HEK293 (cell line): ENCODE results near the gene RAB28.

ENCODE experiments used
- PATZ1 ChIP-seq: fragments of 450-650 bp; formaldehyde crosslinking; IDR thresholded peaks from 2 replicates; pipeline ENCODE4 v1.5.1; 2016; ENCODE audit warnings: missing biosample characterization, missing genetic modification characterization
- PRDM6 ChIP-seq: fragments of 450-650 bp; formaldehyde crosslinking; IDR thresholded peaks from 2 replicates; pipeline ENCODE4 v1.5.1; 2017; ENCODE audit warnings: missing biosample characterization, missing genetic modification characterization
- SP7 ChIP-seq: fragments of 450-650 bp; formaldehyde crosslinking; IDR thresholded peaks from 2 replicates; pipeline ENCODE4 v1.5.1; 2016; ENCODE audit warnings: missing biosample characterization, missing genetic modification characterization
- ZBTB10 ChIP-seq: fragments of 450-650 bp; formaldehyde crosslinking; IDR thresholded peaks from 2 replicates; pipeline ENCODE4 v1.5.1; 2016; ENCODE audit warnings: missing biosample characterization, missing genetic modification characterization
- ZBTB17 ChIP-seq: fragments of 450-650 bp; formaldehyde crosslinking; IDR thresholded peaks from 2 replicates; pipeline ENCODE4 v1.5.1; 2016; ENCODE audit warnings: missing biosample characterization, missing genetic modification characterization
- ZBTB26 ChIP-seq: fragments of 450-650 bp; formaldehyde crosslinking; optimal IDR thresholded peaks from 2 replicates; pipeline ENCODE3; 2016; ENCODE audit warnings: missing biosample characterization, mild to moderate bottlenecking, missing genetic modification characterization
- ZBTB8A ChIP-seq: fragments of 450-650 bp; formaldehyde crosslinking; IDR thresholded peaks from 2 replicates; pipeline ENCODE4 v1.5.1; 2016; ENCODE audit warnings: missing biosample characterization, missing genetic modification characterization
- ZFP41 ChIP-seq: fragments of 450-650 bp; formaldehyde crosslinking; IDR thresholded peaks from 2 replicates; pipeline ENCODE4 v1.5.1; 2016; ENCODE audit warnings: missing biosample characterization, missing genetic modification characterization, borderline replicate concordance
- ZNF10 ChIP-seq: fragments of 450-650 bp; formaldehyde crosslinking; IDR thresholded peaks from 2 replicates; pipeline ENCODE4 v1.5.1; 2017; ENCODE audit warnings: missing biosample characterization, missing genetic modification characterization
- ZNF121 ChIP-seq: fragments of 450-650 bp; formaldehyde crosslinking; IDR thresholded peaks from 2 replicates; pipeline ENCODE4 v1.5.1; 2016; ENCODE audit warnings: missing biosample characterization, missing genetic modification characterization
- ZNF146 ChIP-seq: fragments of 450-650 bp; formaldehyde crosslinking; IDR thresholded peaks from 2 replicates; pipeline ENCODE4 v1.5.1; 2016; ENCODE audit warnings: missing biosample characterization, missing genetic modification characterization
- ZNF214 ChIP-seq: fragments of 450-650 bp; formaldehyde crosslinking; IDR thresholded peaks from 2 replicates; pipeline ENCODE4 v1.5.1; 2017; ENCODE audit warnings: missing biosample characterization, mild to moderate bottlenecking, missing genetic modification characterization, borderline replicate concordance
- ZNF335 ChIP-seq: fragments of 450-650 bp; formaldehyde crosslinking; conservative IDR thresholded peaks from 2 replicates; pipeline ENCODE4 v1.5.1; 2016; ENCODE audit warnings: missing biosample characterization, missing genetic modification characterization
- ZNF416 ChIP-seq: fragments of 450-650 bp; formaldehyde crosslinking; IDR thresholded peaks from 2 replicates; pipeline ENCODE4 v1.5.1; 2016; ENCODE audit warnings: missing biosample characterization, missing genetic modification characterization
- ZNF521 ChIP-seq: fragments of 450-650 bp; formaldehyde crosslinking; IDR thresholded peaks from 2 replicates; pipeline ENCODE4 v1.5.1; 2017; ENCODE audit warnings: missing biosample characterization, mild to moderate bottlenecking, missing genetic modification characterization
- ZNF544 ChIP-seq: fragments of 450-650 bp; formaldehyde crosslinking; IDR thresholded peaks from 2 replicates; pipeline ENCODE4 v1.5.0; 2017; ENCODE audit warnings: missing biosample characterization, missing genetic modification characterization
- ZNF621 ChIP-seq: fragments of 450-650 bp; formaldehyde crosslinking; IDR thresholded peaks from 2 replicates; pipeline ENCODE4 v1.5.1; 2017; ENCODE audit warnings: missing biosample characterization, missing genetic modification characterization
- ZNF629 ChIP-seq: fragments of 450-650 bp; formaldehyde crosslinking; IDR thresholded peaks from 2 replicates; pipeline ENCODE4 v1.5.1; 2017; ENCODE audit warnings: missing biosample characterization, missing genetic modification characterization
- ZNF692 ChIP-seq: fragments of 450-650 bp; formaldehyde crosslinking; IDR thresholded peaks from 2 replicates; pipeline ENCODE4 v1.5.1; 2016; ENCODE audit warnings: missing biosample characterization, missing genetic modification characterization
- ZNF76 ChIP-seq: fragments of 450-650 bp; formaldehyde crosslinking; IDR thresholded peaks from 2 replicates; pipeline ENCODE4; 2016; ENCODE audit warnings: low read depth, missing biosample characterization, missing genetic modification characterization, borderline replicate concordance
- ZNF792 ChIP-seq: fragments of 450-650 bp; formaldehyde crosslinking; IDR thresholded peaks from 2 replicates; pipeline ENCODE4 v1.5.1; 2016; ENCODE audit warnings: missing biosample characterization, missing genetic modification characterization
- ZSCAN30 ChIP-seq: fragments of 450-650 bp; IDR thresholded peaks from 2 replicates; pipeline ENCODE4 v1.5.1; 2018; ENCODE audit warnings: missing biosample characterization, mild to moderate bottlenecking, missing genetic modification characterization, moderate library complexity
- ZXDB ChIP-seq: fragments of 450-650 bp; formaldehyde crosslinking; IDR thresholded peaks from 2 replicates; pipeline ENCODE4 v1.5.1; 2016; ENCODE audit warnings: missing biosample characterization, missing genetic modification characterization

The RAB28 gene

GRCh38 chr4:13484749-13485221 lies 645 bp upstream of the RAB28 start (continued):
- TF ChIP-seq ZBTB26: no peak
- TF ChIP-seq ZBTB8A (tag by site-specific recombination): peak; percentile 89
- no peak for TF ChIP-seq ZNF544
- TF ChIP-seq ZNF692 (tag by site-specific recombination): no peak
- TF ChIP-seq PRDM6 (tag by site-specific recombination): no peak
- TF ChIP-seq ZNF335 (tag by site-specific recombination): peak; percentile 86
- no peak for TF ChIP-seq ZNF621 (tag by site-specific recombination)
- no peak; the same call in 1 of the 2 replicates for TF ChIP-seq SP7
- peak; percentile 63; the same call in 1 of the 2 replicates for TF ChIP-seq ZBTB17 (tag by site-specific recombination)
- TF ChIP-seq ZNF416: no peak
- TF ChIP-seq ZSCAN30 (tag by site-specific recombination): no peak
- no peak for TF ChIP-seq ZFP41
- no peak for TF ChIP-seq ZNF214 (tag by site-specific recombination)
- no peak for TF ChIP-seq ZNF10
- no peak for TF ChIP-seq ZBTB10 (tag by site-specific recombination)
- TF ChIP-seq PATZ1: 0 out of 2 replicates have a peak, but pooled peaks have one; percentile 16
- no peak for TF ChIP-seq ZNF76 (tag by site-specific recombination)
- TF ChIP-seq ZNF792 (tag by site-specific recombination): peak; percentile 48; the same call in 1 of the 2 replicates
- peak; percentile 58; the same call in 1 of the 2 replicates for TF ChIP-seq ZXDB (tag by site-specific recombination)
- TF ChIP-seq ZNF121: no peak
- TF ChIP-seq ZNF629 (tag by site-specific recombination): peak; percentile 71
- TF ChIP-seq ZNF146: no peak
- TF ChIP-seq ZNF521 (tag by site-specific recombination): no peak
- TF ChIP-seq, all 188 proteins: peak for 14
